GM12864 (cell line): ENCODE results near the gene HYAL3.
A peak's percentile ranks its signal among the peaks of the same experiment; 100 is the strongest.

Experiments used
- DNase-seq: peaks from one replicate; pipeline ENCODE4 v3.0.0-alpha.2; 2011; ENCODE audit warnings: low read depth
- H3K4me3 ChIP-seq: 2 replicates; pipeline ENCODE4 v1.5.1; 2011; ENCODE audit warnings: mild to moderate bottlenecking, low read depth, low read length, control low read depth
- CTCF ChIP-seq: IDR thresholded peaks from 2 replicates; pipeline ENCODE4 v1.5.1; 2011; ENCODE audit warnings: low read depth, mild to moderate bottlenecking, moderate library complexity, low read length, control low read depth, inconsistent platforms; ENCODE audit errors: missing control alignments

Gene HYAL3

DNA sequence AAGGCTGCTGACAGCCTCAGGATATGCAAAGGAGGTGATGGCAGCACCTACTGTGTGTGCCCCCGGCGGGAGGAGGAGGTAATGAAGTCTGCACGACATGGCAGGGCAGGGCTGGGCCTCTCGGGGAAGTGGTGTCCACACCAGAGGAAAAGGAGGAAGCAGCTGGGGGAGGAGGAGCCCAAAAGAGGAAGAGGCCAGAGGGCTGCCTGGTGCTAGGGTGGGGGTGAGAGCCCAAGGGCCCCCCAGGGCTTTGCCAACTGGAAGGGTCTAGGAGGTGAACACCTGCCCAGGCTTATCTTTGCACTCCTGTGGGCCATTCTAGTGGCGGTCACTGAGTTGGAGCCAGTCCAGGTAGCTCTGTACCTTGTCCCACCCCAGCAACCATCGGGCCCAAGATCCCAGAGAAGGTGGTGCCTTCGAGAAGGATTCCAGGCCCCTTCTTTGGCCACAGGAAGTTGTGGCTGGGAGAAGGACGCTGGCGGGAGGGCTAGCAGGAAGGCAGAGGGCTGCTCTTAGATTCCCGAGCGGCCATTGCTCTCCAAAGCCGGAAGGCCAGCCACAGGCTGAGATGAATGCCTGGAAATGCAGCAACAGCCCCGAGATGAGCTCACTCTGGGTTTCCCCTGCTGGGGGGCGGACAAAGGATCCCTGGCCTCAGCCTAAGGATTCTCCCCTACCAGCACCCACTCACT, 56.2 kb downstream of the HYAL3 start:
- no peak for DNase-seq
- peak; percentile 7 for TF ChIP-seq CTCF
- H3K4me3 ChIP-seq, result no peak overlapping the region
